Astrocyte of the cerebellum (primary cell): Measurements from ENCODE around the gene CENPH.
"Not testable (repeated sequence)": the region's sequence is repeated elsewhere in the genome, so short reads cannot be mapped to it uniquely, and the experiment has no call there.

Source experiments
- DNase-seq: peaks from one replicate; pipeline ENCODE4 v3.0.0-alpha.2; 2011; ENCODE audit warnings: low read depth
- H3K4me3 ChIP-seq: 2 replicates; pipeline ENCODE4 v1.5.1; 2011; ENCODE audit warnings: mild to moderate bottlenecking, low read depth, low read length, moderate library complexity
- in situ Hi-C: cut with HindIII; loops from 2 replicates; pipeline ENCODE4 v1.10.0; 2017; ENCODE audit warnings: low sequenced_read_pairs
- TF ChIP-seq, protein P1 (sequence below): IDR thresholded peaks from 2 replicates; pipeline ENCODE4 v1.5.1; 2012; ENCODE audit warnings: low read length, low read depth, moderate library complexity, mild to moderate bottlenecking; ENCODE audit errors: missing control alignments

CENPH gene

DNA sequence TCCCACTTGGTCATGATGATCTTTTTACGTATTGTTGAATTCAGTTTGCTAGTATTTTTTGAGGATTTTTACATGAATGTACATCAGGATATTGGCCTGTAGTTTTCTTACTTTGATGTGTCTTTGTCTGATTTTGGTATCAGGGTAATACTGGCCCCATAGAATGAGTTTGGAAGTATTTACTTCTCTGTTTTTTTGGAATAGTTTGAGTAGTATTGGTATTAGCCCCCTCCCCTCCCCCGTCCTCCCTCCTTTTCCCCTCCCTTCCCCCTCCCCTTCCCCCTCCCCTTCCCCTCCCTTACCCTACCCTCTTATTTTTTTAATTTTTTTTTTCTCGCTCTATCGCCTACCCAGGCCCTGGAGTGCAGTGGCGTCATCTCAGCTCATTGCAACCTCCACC is 55.6 kb downstream of the CENPH start:
- in situ Hi-C loops: no loop called here
- H3K4me3 ChIP-seq: no peak overlapping the region

DNA sequence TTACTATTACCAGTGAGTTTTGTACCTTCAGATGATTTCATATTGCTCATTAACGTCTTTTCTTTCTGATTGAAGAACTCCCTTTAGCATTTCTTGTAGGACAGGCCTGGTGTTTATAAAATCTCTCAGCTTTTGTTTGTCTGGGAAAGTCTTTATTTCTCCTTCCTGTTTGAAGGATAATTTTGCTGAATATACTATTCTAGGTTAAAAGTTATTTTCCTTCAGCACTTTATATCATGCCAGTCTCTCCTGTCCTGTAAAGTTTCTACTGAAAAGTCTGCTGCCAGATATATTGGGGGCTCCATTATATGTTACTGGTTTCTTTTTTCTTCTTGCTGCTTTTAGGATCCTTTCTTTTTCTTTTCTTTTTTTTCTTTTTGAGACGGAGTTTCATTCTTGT is 58.6 kb downstream of the CENPH start:
- no peak overlapping the region for H3K4me3 ChIP-seq
- in situ Hi-C loops: no loop called here
- no peak for DNase-seq
- TF ChIP-seq, protein P1, sequence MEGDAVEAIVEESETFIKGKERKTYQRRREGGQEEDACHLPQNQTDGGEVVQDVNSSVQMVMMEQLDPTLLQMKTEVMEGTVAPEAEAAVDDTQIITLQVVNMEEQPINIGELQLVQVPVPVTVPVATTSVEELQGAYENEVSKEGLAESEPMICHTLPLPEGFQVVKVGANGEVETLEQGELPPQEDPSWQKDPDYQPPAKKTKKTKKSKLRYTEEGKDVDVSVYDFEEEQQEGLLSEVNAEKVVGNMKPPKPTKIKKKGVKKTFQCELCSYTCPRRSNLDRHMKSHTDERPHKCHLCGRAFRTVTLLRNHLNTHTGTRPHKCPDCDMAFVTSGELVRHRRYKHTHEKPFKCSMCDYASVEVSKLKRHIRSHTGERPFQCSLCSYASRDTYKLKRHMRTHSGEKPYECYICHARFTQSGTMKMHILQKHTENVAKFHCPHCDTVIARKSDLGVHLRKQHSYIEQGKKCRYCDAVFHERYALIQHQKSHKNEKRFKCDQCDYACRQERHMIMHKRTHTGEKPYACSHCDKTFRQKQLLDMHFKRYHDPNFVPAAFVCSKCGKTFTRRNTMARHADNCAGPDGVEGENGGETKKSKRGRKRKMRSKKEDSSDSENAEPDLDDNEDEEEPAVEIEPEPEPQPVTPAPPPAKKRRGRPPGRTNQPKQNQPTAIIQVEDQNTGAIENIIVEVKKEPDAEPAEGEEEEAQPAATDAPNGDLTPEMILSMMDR: no peak

More for the DNA sequence above, 55.6 kb downstream of the CENPH start:
- TF ChIP-seq, protein P1: no peak
- DNase-seq: no peak

DNA sequence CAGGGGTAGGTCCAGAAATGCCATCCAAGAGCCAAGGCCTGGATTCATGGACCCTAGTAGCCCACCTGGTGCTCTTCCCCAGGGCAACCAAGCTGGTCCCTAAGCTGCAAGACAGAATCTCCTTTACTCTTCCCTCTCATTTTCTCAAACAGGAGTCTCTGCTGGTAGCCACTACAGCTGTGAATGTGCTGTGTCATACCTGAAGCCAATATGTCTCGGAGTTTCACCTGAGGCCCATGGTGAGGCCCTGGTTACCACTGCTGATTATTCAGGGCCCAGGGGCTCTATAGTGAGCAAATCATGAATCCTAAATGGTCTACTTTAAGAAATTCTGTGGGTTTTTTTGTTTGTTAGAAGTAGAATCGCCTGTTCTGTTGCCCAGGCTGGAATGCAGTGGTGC is 61.2 kb downstream of the CENPH start:
- no peak overlapping the region for H3K4me3 ChIP-seq
- in situ Hi-C loops: loop anchor here (5.0 to 25.0 kb wide), 2 partner anchors 42 to 137 kb away; no protein-coding TSS in a partner anchor
- TF ChIP-seq, protein P1: no peak
- DNase-seq: no peak

DNA sequence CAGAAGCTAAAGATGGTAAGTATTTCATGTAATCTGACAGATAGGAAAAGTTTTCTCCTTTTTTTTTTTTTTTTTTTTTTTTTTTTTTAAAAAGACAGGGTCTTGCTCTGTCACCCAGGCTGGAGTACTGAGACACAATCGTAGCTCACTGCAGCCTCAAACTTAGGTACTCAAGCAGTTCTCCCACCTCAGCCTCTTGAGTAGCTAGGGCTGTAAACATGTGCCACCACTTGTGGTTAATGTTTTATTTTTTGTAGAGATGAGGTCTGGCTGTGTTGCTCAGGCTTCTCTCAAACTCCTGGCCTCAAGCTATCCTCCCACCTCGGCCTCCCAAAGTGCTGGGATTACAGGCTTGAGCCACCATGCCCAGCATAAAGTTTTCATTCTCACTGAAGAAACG is 63.1 kb downstream of the CENPH start:
- in situ Hi-C loops: loop anchor here (5.0 to 25.0 kb wide), 2 partner anchors 40 to 135 kb away; no protein-coding TSS in a partner anchor
- TF ChIP-seq, protein P1: no peak
- no peak for DNase-seq

DNA sequence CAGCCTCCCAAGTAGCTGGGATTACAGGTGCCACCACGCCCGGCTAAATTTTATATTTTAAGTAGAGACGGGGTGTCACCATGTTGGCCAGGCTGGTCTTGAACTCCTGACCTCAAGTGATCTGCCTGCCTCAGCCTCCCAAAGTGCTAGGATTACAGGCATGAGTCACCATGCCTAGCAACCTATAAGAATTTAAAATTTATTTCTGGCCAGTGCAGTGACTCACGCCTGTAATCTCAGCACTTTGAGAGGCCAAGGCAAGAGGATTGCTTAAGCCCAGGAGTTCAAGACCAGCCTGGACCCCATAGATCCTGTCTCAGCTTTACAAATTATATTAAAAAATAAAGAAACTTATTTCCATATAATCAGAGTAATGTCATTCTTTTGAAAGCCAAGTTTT is 66.6 kb downstream of the CENPH start:
- H3K4me3 ChIP-seq, DNase-seq: not testable (repeated sequence)
- in situ Hi-C loops: loop anchor here (25.0 kb wide), 1 partner anchor 131 kb away; no protein-coding TSS in a partner anchor

More for the DNA sequence above, 63.1 kb downstream of the CENPH start:
- H3K4me3 ChIP-seq: no peak overlapping the region

DNA sequence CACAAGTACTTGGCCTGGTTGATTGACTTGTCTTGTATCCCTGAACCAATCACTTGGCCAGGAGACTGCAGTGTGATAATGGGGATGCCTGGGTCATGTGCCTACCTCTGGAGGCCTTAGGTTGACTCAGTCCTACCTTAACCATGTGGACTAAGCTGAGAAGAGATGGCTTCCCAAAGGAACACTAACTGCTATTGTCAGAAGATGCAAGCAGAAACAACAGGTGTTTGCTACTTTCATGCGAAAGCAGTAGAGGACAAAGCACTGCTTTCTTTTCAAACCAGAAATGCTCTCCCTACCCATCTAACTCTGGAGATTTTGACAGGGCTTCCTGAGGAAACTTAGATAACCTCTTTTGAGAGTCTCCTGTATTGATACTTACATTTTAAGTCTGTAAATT is 68.2 kb downstream of the CENPH start:
- in situ Hi-C loops: loop anchor here (25.0 kb wide), 1 partner anchor 130 kb away; no protein-coding TSS in a partner anchor
- TF ChIP-seq, protein P1: no peak
- no peak for DNase-seq
- H3K4me3 ChIP-seq: no peak overlapping the region
